Kidney (tissue), 14 donors: ENCODE measurements around the gene CKAP2. TPM values are rescaled to one million over a fixed set of nuclear protein-coding genes. Genes with fewer than 3 reads are reported as not detected.
"Not testable (repeated sequence)": the region's sequence is repeated elsewhere in the genome, so short reads cannot be mapped to it uniquely, and the experiment has no call there.

Experiments
- DNase-seq, 5 donors: peaks; one replicate each; pipeline ENCODE4 v3.0.0-alpha.2; 2013 to 2020
- FAIRE-seq: peaks from 2 replicates; lab custom pipeline; 2012; peaks lifted over from hg19 to GRCh38; lab: Jason Lieb, UNC
- H3K27ac ChIP-seq, 2 donors: one replicate each; pipeline ENCODE4 v1.7.0; 2013; ENCODE audit warnings: low read depth in 2 of 2, low read length in 2 of 2, inconsistent platforms in 1 of 2
- H3K27me3 ChIP-seq: one replicate; pipeline ENCODE4 v1.7.1; 2013; ENCODE audit warnings: low read length, inconsistent platforms; ENCODE audit not compliant: control insufficient read depth, insufficient read depth
- H3K36me3 ChIP-seq, 3 donors: one replicate each; pipeline versions ENCODE4 v1.7.0 to v1.7.1; 2013; ENCODE audit warnings: low read length in 3 of 3, control low read depth in 1 of 3, inconsistent platforms in 1 of 3; ENCODE audit not compliant: insufficient read depth in 3 of 3, control insufficient read depth in 2 of 3
- H3K4me1 ChIP-seq, 3 donors: one replicate each; pipeline versions ENCODE4 v1.7.0 to v1.7.1; 2013; ENCODE audit warnings: low read length in 3 of 3, inconsistent platforms in 1 of 3, low read depth in 1 of 3; ENCODE audit not compliant: control insufficient read depth in 2 of 3, insufficient read depth in 2 of 3
- H3K4me3 ChIP-seq, 3 donors: one replicate each; pipeline versions ENCODE4 v1.7.0 to v1.8.1; 2013; ENCODE audit warnings: low read length in 3 of 3, control low read depth in 1 of 3, inconsistent platforms in 1 of 3
- H3K9ac ChIP-seq, 3 donors: one replicate each; pipeline versions ENCODE4 v1.7.0 to v1.7.1; 2013; ENCODE audit warnings: low read length in 3 of 3, control low read depth in 1 of 3, inconsistent platforms in 1 of 3
- H3K9me3 ChIP-seq, 3 donors: one replicate each; pipeline versions ENCODE4 v1.7.0 to v1.7.1; 2013; ENCODE audit warnings: low read length in 3 of 3, control low read depth in 1 of 3, inconsistent platforms in 1 of 3; ENCODE audit not compliant: control insufficient read depth in 2 of 3, insufficient read depth in 1 of 3
- intact Hi-C: fragments of 100-400 bp; cut with DNase I; formaldehyde crosslinking; loops from one replicate; pipeline ENCODE4 v1.11.1; 2022
- polyA plus RNA-seq: library from polyadenylated mRNA; stranded (reverse); fragments of 350-450 nt; fragmentation: Illumina TruSeq; extraction: RNeasy Lipid Tissue Mini Kit (QIAGEN cat#74804); gene quantifications from one replicate; pipeline ENCODE4 v1.2.3, GENCODE V29; 2014; ENCODE audit warnings: low read depth, low replicate concordance; ENCODE audit not compliant: insufficient read depth
- total RNA-seq: library from RNA; stranded (reverse); fragmentation: NEBNext Ultra II Directional; extraction: Animal tissue kit (Norgen Biotek cat#: 25700); gene quantifications from one replicate; pipeline ENCODE4 v1.2.1, GENCODE V29; 2021
- TF ChIP-seq, protein P1 (sequence below): IDR thresholded peaks from 3 replicates; pipeline ENCODE4 v1.5.1; 2012; ENCODE audit warnings: mild to moderate bottlenecking, moderate library complexity, borderline replicate concordance; ENCODE audit not compliant: insufficient read depth; ENCODE audit errors: extremely low read depth
- donor health status: control.
- donor health status: control.
- donor health status: control.
- donor health status: control.
- donor health status: control.
- donor health status: DM: yes; HTN: yes; CAD: no.
- donor health status: Normal renal cell carcinoma (clear cell type).

The CKAP2 gene
- total and polyA plus RNA-seq, 2 donors from 2014 or later: 4.9 to 5.8 TPM

DNA sequence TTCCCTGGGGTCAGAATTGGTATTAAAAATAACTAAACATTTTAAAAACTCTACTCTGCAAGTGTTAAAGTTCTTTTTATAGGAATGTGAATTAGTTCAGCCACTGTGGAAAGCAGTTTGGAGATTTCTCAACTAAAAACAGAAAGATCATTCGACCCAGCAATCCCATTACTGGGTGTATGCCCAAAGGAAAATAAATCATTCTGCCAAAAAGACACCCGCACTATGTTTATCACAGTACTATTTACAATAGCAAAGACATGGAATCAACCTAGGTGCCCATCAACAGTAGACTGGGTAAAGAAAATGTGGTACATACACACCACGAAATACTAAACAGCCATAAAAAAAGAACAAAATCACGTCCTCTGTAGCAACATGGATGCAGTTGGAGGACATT is 48.6 kb upstream of the CKAP2 start:
- Histone ChIP-seq H3K27ac (no peak overlapping the region), H3K27me3 (peaks cover 6% of the 10 kb centered on the region), H3K4me3 (peak overlapping the region in 1 of 3 donors; percentile 59), H3K36me3 (no peaks in the 10 kb centered on the region), H3K9me3 (no peaks in the 10 kb centered on the region), H3K9ac (no peak overlapping the region), H3K4me1 (peaks cover 0 to 10% (median 0%) of the 10 kb centered on the region in 3 donors)
- intact Hi-C loops: no loop called here
- FAIRE-seq (no peak), DNase-seq (no peak)
- TF ChIP-seq, protein P1, sequence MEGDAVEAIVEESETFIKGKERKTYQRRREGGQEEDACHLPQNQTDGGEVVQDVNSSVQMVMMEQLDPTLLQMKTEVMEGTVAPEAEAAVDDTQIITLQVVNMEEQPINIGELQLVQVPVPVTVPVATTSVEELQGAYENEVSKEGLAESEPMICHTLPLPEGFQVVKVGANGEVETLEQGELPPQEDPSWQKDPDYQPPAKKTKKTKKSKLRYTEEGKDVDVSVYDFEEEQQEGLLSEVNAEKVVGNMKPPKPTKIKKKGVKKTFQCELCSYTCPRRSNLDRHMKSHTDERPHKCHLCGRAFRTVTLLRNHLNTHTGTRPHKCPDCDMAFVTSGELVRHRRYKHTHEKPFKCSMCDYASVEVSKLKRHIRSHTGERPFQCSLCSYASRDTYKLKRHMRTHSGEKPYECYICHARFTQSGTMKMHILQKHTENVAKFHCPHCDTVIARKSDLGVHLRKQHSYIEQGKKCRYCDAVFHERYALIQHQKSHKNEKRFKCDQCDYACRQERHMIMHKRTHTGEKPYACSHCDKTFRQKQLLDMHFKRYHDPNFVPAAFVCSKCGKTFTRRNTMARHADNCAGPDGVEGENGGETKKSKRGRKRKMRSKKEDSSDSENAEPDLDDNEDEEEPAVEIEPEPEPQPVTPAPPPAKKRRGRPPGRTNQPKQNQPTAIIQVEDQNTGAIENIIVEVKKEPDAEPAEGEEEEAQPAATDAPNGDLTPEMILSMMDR: no peak

DNA sequence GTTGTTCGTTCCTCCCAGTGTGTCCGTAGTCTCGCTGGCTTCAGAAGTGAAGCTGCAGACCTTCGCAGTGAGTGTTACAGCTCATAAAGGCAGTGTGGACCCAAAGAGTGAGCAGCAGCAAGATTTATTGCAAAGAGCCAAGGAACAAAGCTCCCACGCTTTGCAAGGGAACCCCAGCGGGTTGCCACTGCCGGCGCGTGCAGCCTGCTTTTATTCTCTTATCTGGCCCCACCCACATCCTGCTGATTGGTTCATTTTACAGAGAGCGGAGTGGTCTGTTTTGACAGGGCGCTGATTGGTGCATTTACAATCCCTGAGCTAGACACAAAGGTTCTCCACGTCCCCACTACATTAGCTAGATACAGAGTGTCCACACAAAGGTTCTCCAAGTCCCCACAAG is 47.8 kb upstream of the CKAP2 start:
- H3K4me1 ChIP-seq: peaks cover 0 to 10% (median 0%) of the 10 kb centered on the region in 3 donors
- H3K27ac ChIP-seq, H3K9ac ChIP-seq, intact Hi-C loops, H3K36me3 ChIP-seq, H3K4me3 ChIP-seq, H3K9me3 ChIP-seq, DNase-seq, H3K27me3 ChIP-seq, FAIRE-seq: not testable (repeated sequence)

DNA sequence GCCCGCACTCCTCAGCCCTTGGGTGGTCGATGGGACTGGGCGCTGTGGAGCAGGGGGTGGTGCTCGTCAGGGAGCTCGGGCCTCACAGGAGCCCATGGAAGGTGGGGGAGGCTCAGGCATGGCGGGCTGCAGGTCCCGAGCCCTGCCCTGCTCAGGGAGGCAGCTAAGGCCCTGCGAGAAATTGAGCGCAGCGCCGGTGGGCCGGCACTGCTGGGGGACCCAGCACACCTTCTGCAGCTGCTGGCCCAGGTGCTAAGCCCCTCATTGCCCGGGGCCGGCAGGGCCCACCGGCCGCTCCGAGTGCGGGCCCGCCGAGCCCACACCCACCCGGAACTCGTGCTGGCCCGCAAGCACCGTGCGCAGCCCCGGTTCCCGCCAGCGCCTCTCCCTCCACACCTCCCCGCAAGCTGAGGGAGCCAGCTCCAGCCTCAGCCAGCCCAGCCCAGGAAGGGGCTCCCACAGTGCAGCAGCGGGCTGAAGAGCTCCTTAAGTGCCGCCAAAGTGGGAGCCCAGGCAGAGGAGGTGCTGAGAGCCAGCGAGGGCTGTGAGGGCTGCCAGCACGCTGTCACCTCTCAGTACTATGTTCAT is 47.1 kb upstream of the CKAP2 start:
- H3K27me3 ChIP-seq, FAIRE-seq, H3K9me3 ChIP-seq, H3K36me3 ChIP-seq, H3K4me3 ChIP-seq, intact Hi-C loops, H3K27ac ChIP-seq, H3K9ac ChIP-seq, DNase-seq: not testable (repeated sequence)
- H3K4me1 ChIP-seq: peaks cover 0 to 10% (median 0%) of the 10 kb centered on the region in 3 donors

GRCh38 chr13:52411629-52412028 is 43.6 kb upstream of the CKAP2 start:
- intact Hi-C loops: no loop called here
- Histone ChIP-seq H3K36me3 (peaks cover 5 to 12% (median 8%) of the 10 kb centered on the region in 3 donors), H3K9ac (no peak overlapping the region), H3K9me3 (no peaks in the 10 kb centered on the region), H3K4me3 (no peak overlapping the region), H3K27me3 (no peaks in the 10 kb centered on the region), H3K27ac (no peak overlapping the region), H3K4me1 (peaks cover 0 to 3% (median 0%) of the 10 kb centered on the region in 3 donors)
- TF ChIP-seq, protein P1: no peak
- FAIRE-seq (no peak), DNase-seq (peak in 1 of 5 donors; percentile 16)
